Mesothelial cell of epicardium (in vitro differentiated cells): ENCODE data around the gene PLCB1. TPM values are rescaled to one million over a fixed set of nuclear protein-coding genes. Genes with fewer than 3 reads are reported as not detected.
A peak's percentile ranks its signal among the peaks of the same experiment; 100 is the strongest.
"Not testable (repeated sequence)": the region's sequence is repeated elsewhere in the genome, so short reads cannot be mapped to it uniquely, and the experiment has no call there.

Source experiments
- DNase-seq, 2 experiments: peaks; one replicate each; pipeline ENCODE4 v3.0.0; 2021; ENCODE audit warnings: low spot score in 2 of 2; ENCODE audit not compliant: unreplicated experiment in 2 of 2
- H3K27ac Mint-ChIP-seq: 2 replicates; pipeline ENCODE4 v1.8.0; 2021; ENCODE audit warnings: mixed read lengths
- H3K27me3 Mint-ChIP-seq: 2 replicates; pipeline ENCODE4 v1.8.0; 2021; ENCODE audit warnings: low read depth, mixed read lengths
- H3K36me3 Mint-ChIP-seq: 2 replicates; pipeline ENCODE4 v1.8.0; 2021; ENCODE audit warnings: mixed read lengths
- H3K4me1 Mint-ChIP-seq: 2 replicates; pipeline ENCODE4 v1.8.0; 2021; ENCODE audit warnings: mixed read lengths
- H3K4me3 Mint-ChIP-seq: 2 replicates; pipeline ENCODE4 v1.8.0; 2021; ENCODE audit warnings: mild to moderate bottlenecking, moderate library complexity, mixed read lengths
- H3K9me3 Mint-ChIP-seq: 2 replicates; pipeline ENCODE4 v1.8.0; 2021; ENCODE audit warnings: mixed read lengths
- CTCF ChIP-seq: fragments of 200-600 bp; sonication (generic); IDR thresholded peaks from one replicate; pipeline ENCODE4 v1.5.0; 2021; ENCODE audit warnings: antibody characterized with exemption; ENCODE audit not compliant: unreplicated experiment
- total RNA-seq: library from RNA; stranded (reverse); gene quantifications from 3 replicates; pipeline ENCODE4 v1.2.1, GENCODE V29; 2021

Gene PLCB1
- total RNA-seq, 1 donor from 2014 or later = 41.5 TPM

GRCh38 chr20:8815208-8815607 is 683.1 kb downstream of the PLCB1 start:
- Mint-ChIP-seq H3K36me3 (no peaks in the 10 kb centered on the region), H3K4me1 (no peaks in the 10 kb centered on the region), H3K9me3 (no peaks in the 10 kb centered on the region), H3K27me3 (no peaks in the 10 kb centered on the region), H3K4me3 (no peak overlapping the region), H3K27ac (no peak overlapping the region)
- no peak for TF ChIP-seq CTCF
- DNase-seq = no peak

GRCh38 chr20:8829256-8829655 is 697.2 kb downstream of the PLCB1 start:
- Mint-ChIP-seq H3K4me3 (no peak overlapping the region), H3K9me3 (peaks cover 12% of the 10 kb centered on the region), H3K27ac (no peak overlapping the region), H3K36me3 (peaks cover 11% of the 10 kb centered on the region), H3K4me1 (no peaks in the 10 kb centered on the region), H3K27me3 (no peaks in the 10 kb centered on the region)
- peak; percentile 38 for TF ChIP-seq CTCF
- DNase-seq = no peak

- H3K4me3 Mint-ChIP-seq, H3K36me3 Mint-ChIP-seq, DNase-seq, H3K4me1 Mint-ChIP-seq, H3K27ac Mint-ChIP-seq, H3K27me3 Mint-ChIP-seq: not testable (repeated sequence)
- H3K9me3 Mint-ChIP-seq = peaks cover 13% of the 10 kb centered on the region
Measured at GRCh38 chr20:8834294-8834693, 702.2 kb downstream of the PLCB1 start.

- H3K27me3 Mint-ChIP-seq = no peaks in the 10 kb centered on the region
- H3K27ac Mint-ChIP-seq = no peak overlapping the region
- no peaks in the 10 kb centered on the region for H3K4me1 Mint-ChIP-seq
- DNase-seq = no peak
- H3K36me3 Mint-ChIP-seq = peaks cover 9% of the 10 kb centered on the region
- H3K9me3 Mint-ChIP-seq = peaks cover 13% of the 10 kb centered on the region
- TF ChIP-seq CTCF = no peak
- no peak overlapping the region for H3K4me3 Mint-ChIP-seq
Measured at GRCh38 chr20:8834851-8835250, 702.8 kb downstream of the PLCB1 start.

GRCh38 chr20:8837396-8837795 is 705.3 kb downstream of the PLCB1 start:
- Mint-ChIP-seq H3K4me1 (no peaks in the 10 kb centered on the region), H3K27me3 (no peaks in the 10 kb centered on the region), H3K27ac (no peak overlapping the region), H3K9me3 (peaks cover 15% of the 10 kb centered on the region), H3K36me3 (peaks cover 8% of the 10 kb centered on the region), H3K4me3 (no peak overlapping the region)
- TF ChIP-seq CTCF = no peak
- DNase-seq = no peak

- peaks cover 8% of the 10 kb centered on the region for H3K9me3 Mint-ChIP-seq
- peaks cover under 1% of the 10 kb centered on the region for H3K36me3 Mint-ChIP-seq
- TF ChIP-seq CTCF = no peak
- no peaks in the 10 kb centered on the region for H3K27me3 Mint-ChIP-seq
- DNase-seq = no peak
- no peak overlapping the region for H3K27ac Mint-ChIP-seq
- H3K4me3 Mint-ChIP-seq = no peak overlapping the region
- H3K4me1 Mint-ChIP-seq = no peaks in the 10 kb centered on the region
Measured at GRCh38 chr20:8842525-8842924, 710.5 kb downstream of the PLCB1 start.
